Breast epithelium (tissue), 4 donors: Measurements from ENCODE around the gene DAB1. TPM values are rescaled to one million over a fixed set of nuclear protein-coding genes. Genes with fewer than 3 reads are reported as not detected.

ENCODE experiments used
- DNase-seq, 2 donors: peaks; one replicate each; pipeline ENCODE4 v3.0.0-alpha.2; 2019; ENCODE audit warnings: low spot score in 2 of 2
- H3K27ac ChIP-seq, 2 donors: fragments of 200-600 bp; sonication (generic) in 1 of 2; one replicate each; pipeline ENCODE4 v1.5.1; 2016 to 2019; ENCODE audit warnings: mild to moderate bottlenecking in 1 of 2
- H3K27me3 ChIP-seq, 2 donors: fragments of 200-600 bp; sonication (generic) in 1 of 2; one replicate each; pipeline versions ENCODE4 v1.5.1 to v1.6.0; 2017 to 2019; ENCODE audit warnings: control low read depth in 1 of 2, mild to moderate bottlenecking in 1 of 2
- H3K36me3 ChIP-seq: fragments of 200-600 bp; one replicate; pipeline ENCODE4 v1.5.1; 2019
- H3K4me1 ChIP-seq, 2 donors: fragments of 200-600 bp; sonication (generic); one replicate each; pipeline ENCODE4 v1.5.1; 2016 to 2019; ENCODE audit warnings: control low read depth in 1 of 2
- H3K4me3 ChIP-seq, 3 donors: fragments of 200-600 bp; sonication (generic); 1 replicate in 2 of 3; 2 replicates in 1 of 3; pipeline ENCODE4 v1.5.1; 2016 to 2019; ENCODE audit warnings: mild to moderate bottlenecking in 3 of 3, moderate library complexity in 2 of 3
- H3K9me3 ChIP-seq, 2 donors: fragments of 200-600 bp; sonication (generic) in 1 of 2; one replicate each; pipeline ENCODE4 v1.5.1; 2016 to 2019; ENCODE audit warnings: control low read depth in 1 of 2
- CTCF ChIP-seq, 3 donors: fragments of 450-650 bp; IDR thresholded peaks; one replicate each; pipeline ENCODE4 v1.5.1; 2016 to 2017; ENCODE audit warnings: antibody characterized with exemption in 3 of 3, mild to moderate bottlenecking in 3 of 3, moderate library complexity in 3 of 3
- POLR2A ChIP-seq: fragments of 450-650 bp; IDR thresholded peaks from one replicate; pipeline ENCODE4 v1.6.1; 2016; ENCODE audit warnings: antibody characterized with exemption, mild to moderate bottlenecking, moderate library complexity
- POLR2AphosphoS5 ChIP-seq, 3 donors: sonication (generic); formaldehyde crosslinking; IDR thresholded peaks; one replicate each; pipeline ENCODE4 v1.6.1; 2017; ENCODE audit warnings: antibody characterized with exemption in 3 of 3
- intact Hi-C: fragments of 100-400 bp; cut with DNase I; formaldehyde crosslinking; loops from one replicate; pipeline ENCODE4 v1.15.1; 2023; ENCODE audit warnings: low total_unique reads
- total RNA-seq, 3 donors: library from RNA; depleted of rRNA; stranded (reverse); fragments of >200 nt; gene quantifications; one replicate each; pipeline ENCODE4 v1.1.0, GENCODE V29; 2016

Gene DAB1
- total RNA-seq, 3 donors from 2014 or later: 0.48 to 0.66 (median 0.59) TPM

DNA sequence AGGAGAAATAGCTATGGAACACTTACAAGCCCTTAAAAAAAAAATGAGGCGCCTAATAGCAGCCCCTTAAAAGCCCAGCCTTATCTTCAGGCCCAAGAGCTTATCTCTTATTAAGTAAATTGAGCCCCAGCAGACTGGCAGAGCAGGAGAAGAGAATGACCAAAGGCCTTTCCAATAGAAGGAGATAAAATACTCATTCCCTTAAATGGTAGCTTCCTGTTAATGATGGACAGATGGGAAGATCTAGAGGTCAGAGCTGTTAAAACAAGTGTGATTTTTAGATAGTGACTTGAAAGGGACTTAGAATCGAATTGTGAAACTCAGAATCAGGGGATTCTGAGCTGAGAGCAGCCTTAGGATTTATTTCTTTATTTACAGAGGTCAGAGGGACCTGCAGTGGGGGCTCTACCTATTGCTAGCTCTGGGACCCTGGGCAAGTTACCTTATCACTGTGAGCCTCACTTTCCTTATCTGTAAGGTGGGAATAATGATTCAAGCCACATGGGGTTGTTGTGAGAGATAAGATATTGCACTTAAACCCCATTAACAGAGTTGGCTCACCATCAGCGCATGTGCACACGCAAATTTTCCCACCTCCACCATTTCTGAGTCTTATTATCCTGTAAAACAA is 356.8 kb downstream of the DAB1 start:
- H3K4me1 ChIP-seq: no peaks in the 10 kb centered on the region
- no peak for TF ChIP-seq CTCF (IDR thresholded peaks at IDR 0.05)
- no peak for TF ChIP-seq POLR2AphosphoS5 (IDR thresholded peaks at IDR 0.05)
- TF ChIP-seq POLR2A: no peak
- intact Hi-C loops: no loop called here
- no peaks in the 10 kb centered on the region for H3K9me3 ChIP-seq
- no peaks in the 10 kb centered on the region for H3K36me3 ChIP-seq
- no peaks in the 10 kb centered on the region for H3K27me3 ChIP-seq
- no peak overlapping the region for H3K27ac ChIP-seq
- no peak overlapping the region for H3K4me3 ChIP-seq
- DNase-seq: no peak

DNA sequence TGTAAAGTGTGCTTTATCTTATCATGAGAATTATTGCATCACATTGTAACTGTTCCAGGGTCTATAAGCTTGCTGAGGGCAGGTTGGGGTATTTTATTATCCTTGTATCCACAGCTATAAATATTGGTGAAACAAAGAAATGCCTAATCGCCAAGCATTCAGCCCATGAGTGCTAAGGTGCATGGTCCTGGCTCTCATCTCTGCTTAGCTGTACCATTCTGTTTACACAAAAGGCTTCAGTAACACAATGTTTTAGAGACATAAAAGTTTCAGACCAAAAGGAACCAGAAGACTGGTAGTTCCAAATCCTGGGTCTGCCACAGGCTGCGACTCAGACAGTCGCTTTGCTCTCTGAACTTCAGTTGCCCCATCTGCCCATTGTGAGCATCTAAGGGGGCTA is 358.4 kb downstream of the DAB1 start:
- no peaks in the 10 kb centered on the region for H3K9me3 ChIP-seq
- intact Hi-C loops: no loop called here
- no peaks in the 10 kb centered on the region for H3K4me1 ChIP-seq
- H3K36me3 ChIP-seq: no peaks in the 10 kb centered on the region
- no peaks in the 10 kb centered on the region for H3K27me3 ChIP-seq
- H3K4me3 ChIP-seq: no peak overlapping the region
- no peak for DNase-seq
- no peak for TF ChIP-seq POLR2A
- TF ChIP-seq CTCF (IDR thresholded peaks at IDR 0.05): no peak
- no peak for TF ChIP-seq POLR2AphosphoS5 (IDR thresholded peaks at IDR 0.05)
- no peak overlapping the region for H3K27ac ChIP-seq

- no peak for DNase-seq
- intact Hi-C loops: no loop called here
- Histone ChIP-seq H3K9me3 (no peaks in the 10 kb centered on the region), H3K27ac (no peak overlapping the region), H3K4me1 (no peaks in the 10 kb centered on the region), H3K4me3 (no peak overlapping the region), H3K27me3 (no peaks in the 10 kb centered on the region), H3K36me3 (no peaks in the 10 kb centered on the region)
- no peak for TF ChIP-seq CTCF (IDR thresholded peaks at IDR 0.05)
- no peak for TF ChIP-seq POLR2A
- no peak for TF ChIP-seq POLR2AphosphoS5 (IDR thresholded peaks at IDR 0.05)
Observed at GRCh38 chr1:57064379-57065140, 359.3 kb downstream of the DAB1 start.

GRCh38 chr1:57063406-57064125 is 360.3 kb downstream of the DAB1 start:
- Histone ChIP-seq H3K36me3 (no peaks in the 10 kb centered on the region), H3K27ac (no peak overlapping the region), H3K4me1 (no peaks in the 10 kb centered on the region), H3K27me3 (no peaks in the 10 kb centered on the region), H3K4me3 (no peak overlapping the region), H3K9me3 (no peaks in the 10 kb centered on the region)
- TF ChIP-seq CTCF (IDR thresholded peaks at IDR 0.05) (no peak), POLR2A (no peak), POLR2AphosphoS5 (IDR thresholded peaks at IDR 0.05) (no peak)
- DNase-seq: no peak
- intact Hi-C loops: no loop called here

GRCh38 chr1:57061369-57061768 is 362.5 kb downstream of the DAB1 start:
- TF ChIP-seq CTCF (IDR thresholded peaks at IDR 0.05): no peak
- no peak for TF ChIP-seq POLR2AphosphoS5 (IDR thresholded peaks at IDR 0.05)
- no peak for TF ChIP-seq POLR2A
- intact Hi-C loops: no loop called here
- H3K4me3 ChIP-seq: no peak overlapping the region
- no peaks in the 10 kb centered on the region for H3K4me1 ChIP-seq
- no peak overlapping the region for H3K27ac ChIP-seq
- no peak for DNase-seq
- H3K36me3 ChIP-seq: no peaks in the 10 kb centered on the region
- no peaks in the 10 kb centered on the region for H3K27me3 ChIP-seq
- H3K9me3 ChIP-seq: no peaks in the 10 kb centered on the region
